HEK293T (cell line): ENCODE measurements around the gene RAVER2.

Experiments used
- ARNT ChIP-seq: fragments of 450-650 bp; IDR thresholded peaks from 2 replicates; pipeline ENCODE4 v1.6.1; 2017; ENCODE audit warnings: mild to moderate bottlenecking
- BHLHE40 ChIP-seq: fragments of 450-650 bp; IDR thresholded peaks from 2 replicates; pipeline ENCODE4 v1.6.1; 2016; ENCODE audit warnings: mild to moderate bottlenecking, moderate library complexity, borderline replicate concordance
- CTBP1 ChIP-seq: fragments of 450-650 bp; IDR thresholded peaks from 2 replicates; pipeline ENCODE4 v1.6.1; 2016; ENCODE audit warnings: borderline replicate concordance
- ELF4 ChIP-seq: fragments of 450-650 bp; IDR thresholded peaks from 2 replicates; pipeline ENCODE4 v1.6.1; 2017; ENCODE audit warnings: antibody characterized with exemption
- FOXA1 ChIP-seq: fragments of 450-650 bp; IDR thresholded peaks from 2 replicates; pipeline ENCODE4 v1.6.1; 2016; ENCODE audit warnings: mild to moderate bottlenecking
- FOXK2 ChIP-seq: fragments of 450-650 bp; IDR thresholded peaks from 2 replicates; pipeline ENCODE4 v1.6.1; 2016; ENCODE audit warnings: mild to moderate bottlenecking
- FOXM1 ChIP-seq: fragments of 450-650 bp; IDR thresholded peaks from 2 replicates; pipeline ENCODE4 v1.6.1; 2017; ENCODE audit warnings: mild to moderate bottlenecking, borderline replicate concordance
- HDGF ChIP-seq: fragments of 450-650 bp; IDR thresholded peaks from 2 replicates; pipeline ENCODE4 v1.6.1; 2017; ENCODE audit warnings: antibody characterized with exemption, borderline replicate concordance
- L3MBTL2 ChIP-seq: fragments of 450-650 bp; conservative IDR thresholded peaks from 2 replicates; pipeline ENCODE4 v1.6.1; 2016; ENCODE audit warnings: mild to moderate bottlenecking
- NFRKB ChIP-seq: fragments of 450-650 bp; IDR thresholded peaks from 2 replicates; pipeline ENCODE4 v1.6.1; 2016; ENCODE audit warnings: mild to moderate bottlenecking, moderate library complexity
- SP1 ChIP-seq: fragments of 450-650 bp; IDR thresholded peaks from 2 replicates; pipeline ENCODE4 v1.6.1; 2017
- SUZ12 ChIP-seq: fragments of 450-650 bp; IDR thresholded peaks from 2 replicates; pipeline ENCODE4 v1.6.1; 2016; ENCODE audit warnings: mild to moderate bottlenecking
- TARDBP ChIP-seq: fragments of 450-650 bp; IDR thresholded peaks from 2 replicates; pipeline ENCODE4 v1.6.1; 2016
- ZNF384 ChIP-seq: fragments of 450-650 bp; IDR thresholded peaks from 2 replicates; pipeline ENCODE4 v1.6.1; 2016

- TF ChIP-seq NFRKB (no peak), SP1 (no peak), ZNF384 (no peak), FOXK2 (no peak), CTBP1 (no peak), FOXM1 (no peak), HDGF (no peak), BHLHE40 (no peak), SUZ12 (no peak), FOXA1 (no peak), TARDBP (no peak), L3MBTL2 (no peak), ELF4 (no peak), ARNT (no peak)
Observed at GRCh38 chr1:64830030-64830651, 85.3 kb downstream of the RAVER2 start.
